HFFc6 (cell line): ENCODE measurements around the gene HS3ST5. TPM values are rescaled to one million over a fixed set of nuclear protein-coding genes. Genes with fewer than 3 reads are reported as not detected.
"Not testable (repeated sequence)": the region's sequence is repeated elsewhere in the genome, so short reads cannot be mapped to it uniquely, and the experiment has no call there.

Experiments used
- DNase-seq: peaks from one replicate; pipeline ENCODE4 v3.0.0-alpha.2; 2018
- H3K27ac Mint-ChIP-seq: 2 replicates; pipeline ENCODE4 v1.8.0; 2020; ENCODE audit warnings: mild to moderate bottlenecking, mixed read lengths
- H3K27me3 Mint-ChIP-seq: 2 replicates; pipeline ENCODE4 v1.8.0; 2021; ENCODE audit warnings: mild to moderate bottlenecking, moderate library complexity, mixed read lengths; ENCODE audit not compliant: insufficient read depth
- H3K36me3 Mint-ChIP-seq: 2 replicates; pipeline ENCODE4 v1.8.0; 2021; ENCODE audit warnings: low read depth, mixed read lengths
- H3K4me1 Mint-ChIP-seq: 2 replicates; pipeline ENCODE4 v1.8.0; 2020; ENCODE audit warnings: low read depth, mixed read lengths
- H3K4me3 Mint-ChIP-seq: 2 replicates; pipeline ENCODE4 v1.8.0; 2020; ENCODE audit warnings: mild to moderate bottlenecking, moderate library complexity, mixed read lengths
- H3K9me3 Mint-ChIP-seq: 2 replicates; pipeline ENCODE4 v1.8.0; 2020; ENCODE audit warnings: mild to moderate bottlenecking, mixed read lengths
- total RNA-seq, 6 experiments: library from RNA; stranded (reverse); fragmentation: NEBNext Ultra II Directional; extraction: Animal tissue kit (Norgen Biotek cat#: 25700); gene quantifications; 2 replicates in 1 of 6; 3 replicates in 5 of 6; pipeline ENCODE4 v1.2.3, GENCODE V29; 2021
- TF ChIP-seq, protein P1 (sequence below): fragments of 200-600 bp; sonication (generic); IDR thresholded peaks from 2 replicates; pipeline ENCODE4 v1.5.0; 2021; ENCODE audit warnings: antibody characterized with exemption, mild to moderate bottlenecking

Gene HS3ST5
- total RNA-seq, 6 experiments from 2014 or later: not detected

GRCh38 chr6:114228675-114229074 lies 114.1 kb downstream of the HS3ST5 start:
- Mint-ChIP-seq H3K4me3 (no peak overlapping the region), H3K9me3 (peaks cover 9% of the 10 kb centered on the region; the same call in 1 of the 2 replicates), H3K27me3 (no peaks in the 10 kb centered on the region), H3K4me1 (no peaks in the 10 kb centered on the region), H3K36me3 (no peaks in the 10 kb centered on the region; the same call in 1 of the 2 replicates), H3K27ac (no peak overlapping the region)
- TF ChIP-seq, protein P1, sequence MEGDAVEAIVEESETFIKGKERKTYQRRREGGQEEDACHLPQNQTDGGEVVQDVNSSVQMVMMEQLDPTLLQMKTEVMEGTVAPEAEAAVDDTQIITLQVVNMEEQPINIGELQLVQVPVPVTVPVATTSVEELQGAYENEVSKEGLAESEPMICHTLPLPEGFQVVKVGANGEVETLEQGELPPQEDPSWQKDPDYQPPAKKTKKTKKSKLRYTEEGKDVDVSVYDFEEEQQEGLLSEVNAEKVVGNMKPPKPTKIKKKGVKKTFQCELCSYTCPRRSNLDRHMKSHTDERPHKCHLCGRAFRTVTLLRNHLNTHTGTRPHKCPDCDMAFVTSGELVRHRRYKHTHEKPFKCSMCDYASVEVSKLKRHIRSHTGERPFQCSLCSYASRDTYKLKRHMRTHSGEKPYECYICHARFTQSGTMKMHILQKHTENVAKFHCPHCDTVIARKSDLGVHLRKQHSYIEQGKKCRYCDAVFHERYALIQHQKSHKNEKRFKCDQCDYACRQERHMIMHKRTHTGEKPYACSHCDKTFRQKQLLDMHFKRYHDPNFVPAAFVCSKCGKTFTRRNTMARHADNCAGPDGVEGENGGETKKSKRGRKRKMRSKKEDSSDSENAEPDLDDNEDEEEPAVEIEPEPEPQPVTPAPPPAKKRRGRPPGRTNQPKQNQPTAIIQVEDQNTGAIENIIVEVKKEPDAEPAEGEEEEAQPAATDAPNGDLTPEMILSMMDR: no peak
- DNase-seq: no peak

DNA sequence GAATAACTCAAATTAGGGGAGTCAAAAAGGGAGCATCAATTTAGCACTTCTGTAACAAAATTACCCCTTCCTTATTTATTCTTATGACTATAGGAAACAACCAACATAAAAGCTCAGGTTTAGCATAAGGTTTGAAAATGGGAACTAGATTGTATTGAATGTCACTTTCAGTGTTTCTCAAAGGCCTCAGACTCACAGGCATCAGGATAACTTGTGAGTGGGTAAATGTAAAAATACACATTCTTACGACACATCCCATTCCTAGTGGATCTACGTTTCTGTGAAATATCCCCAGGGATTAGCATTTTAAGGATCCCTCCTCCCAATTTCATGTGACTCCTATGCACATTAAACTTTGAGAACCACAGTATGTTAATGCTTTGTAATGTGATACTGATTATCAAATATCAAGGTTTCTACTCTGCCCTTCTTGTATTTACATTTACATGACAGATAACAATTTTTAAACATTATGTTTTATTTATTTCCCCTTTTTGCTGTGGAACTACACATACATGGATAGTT lies 114.8 kb downstream of the HS3ST5 start:
- DNase-seq: no peak
- Mint-ChIP-seq H3K9me3 (peaks cover 9% of the 10 kb centered on the region; the same call in 1 of the 2 replicates), H3K4me3 (no peak overlapping the region), H3K36me3 (no peaks in the 10 kb centered on the region; the same call in 1 of the 2 replicates), H3K27me3 (no peaks in the 10 kb centered on the region), H3K4me1 (no peaks in the 10 kb centered on the region), H3K27ac (no peak overlapping the region)
- TF ChIP-seq, protein P1: no peak

- Mint-ChIP-seq H3K27ac (no peak overlapping the region), H3K9me3 (no peaks in the 10 kb centered on the region), H3K27me3 (no peaks in the 10 kb centered on the region), H3K36me3 (no peaks in the 10 kb centered on the region), H3K4me1 (no peaks in the 10 kb centered on the region), H3K4me3 (no peak overlapping the region)
- DNase-seq: no peak
- TF ChIP-seq, protein P1: no peak
Measured at GRCh38 chr6:114220241-114220640, 122.6 kb downstream of the HS3ST5 start.

- Mint-ChIP-seq H3K4me3 (no peak overlapping the region), H3K9me3 (no peaks in the 10 kb centered on the region), H3K36me3 (no peaks in the 10 kb centered on the region), H3K27ac (no peak overlapping the region), H3K27me3 (no peaks in the 10 kb centered on the region), H3K4me1 (no peaks in the 10 kb centered on the region)
- no peak for DNase-seq
- TF ChIP-seq, protein P1: no peak
Measured at GRCh38 chr6:114218437-114219340, 124.1 kb downstream of the HS3ST5 start.

GRCh38 chr6:114217996-114218395 lies 124.8 kb downstream of the HS3ST5 start:
- not testable (repeated sequence) for H3K9me3 Mint-ChIP-seq, H3K27me3 Mint-ChIP-seq, DNase-seq, H3K36me3 Mint-ChIP-seq, H3K27ac Mint-ChIP-seq, H3K4me3 Mint-ChIP-seq, H3K4me1 Mint-ChIP-seq

GRCh38 chr6:114216789-114217467 lies 125.9 kb downstream of the HS3ST5 start:
- no peak for DNase-seq
- no peak overlapping the region for H3K27ac Mint-ChIP-seq
- TF ChIP-seq, protein P1: no peak
- no peak overlapping the region for H3K4me3 Mint-ChIP-seq
- no peaks in the 10 kb centered on the region; the same call in 1 of the 2 replicates for H3K9me3 Mint-ChIP-seq
- no peaks in the 10 kb centered on the region for H3K4me1 Mint-ChIP-seq
- no peaks in the 10 kb centered on the region for H3K27me3 Mint-ChIP-seq
- H3K36me3 Mint-ChIP-seq: no peaks in the 10 kb centered on the region
